Cardiac fibroblast (primary cell): ENCODE data around the gene THADA.

Experiments used
- DNase-seq, 2 donors: peaks; one replicate each; pipeline versions ENCODE4 v3.0.0 to v3.0.0-alpha.2; 2010; ENCODE audit warnings: low read depth in 2 of 2
- H3K4me3 ChIP-seq, 2 donors: replicated peaks in 1 of 2; 1 replicate in 1 of 2; 2 replicates in 1 of 2; pipeline ENCODE4 v1.5.1; 2011; ENCODE audit warnings: low read depth in 2 of 2, low read length in 2 of 2, mild to moderate bottlenecking in 2 of 2, moderate library complexity in 1 of 2
- CTCF ChIP-seq: IDR thresholded peaks from one replicate; pipeline ENCODE4 v1.5.1; 2011; ENCODE audit warnings: low read depth, mild to moderate bottlenecking, low read length, inconsistent platforms

Gene THADA

DNA sequence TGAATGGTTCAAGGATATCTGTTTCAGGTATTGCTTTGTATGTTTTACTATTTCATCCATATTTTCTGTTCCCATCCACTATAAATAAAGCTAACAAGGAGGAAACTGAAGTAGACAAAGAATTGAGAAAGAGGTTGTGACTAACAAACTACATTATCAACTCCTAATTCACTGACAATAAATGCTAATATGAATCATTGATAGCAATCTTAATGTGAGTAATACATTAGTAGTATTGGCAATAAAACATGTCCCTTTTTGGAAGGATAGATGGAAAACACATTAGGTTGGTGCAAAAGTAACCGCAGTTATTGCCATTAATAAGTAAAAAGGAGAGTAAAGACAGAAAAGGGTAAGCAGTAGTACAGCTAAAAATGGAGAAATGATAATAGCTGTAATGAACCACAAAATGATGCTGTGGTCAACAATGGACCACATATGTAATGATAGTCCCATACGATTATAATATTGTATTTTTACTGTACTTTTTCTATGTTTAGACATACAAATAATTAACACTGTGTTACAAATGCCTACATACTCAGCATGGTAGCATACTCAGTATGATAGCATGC is 104.7 kb downstream of the THADA start:
- no peak for TF ChIP-seq CTCF
- H3K4me3 ChIP-seq = no peak overlapping the region
- DNase-seq = peak in 1 of 2 donors; percentile 66

DNA sequence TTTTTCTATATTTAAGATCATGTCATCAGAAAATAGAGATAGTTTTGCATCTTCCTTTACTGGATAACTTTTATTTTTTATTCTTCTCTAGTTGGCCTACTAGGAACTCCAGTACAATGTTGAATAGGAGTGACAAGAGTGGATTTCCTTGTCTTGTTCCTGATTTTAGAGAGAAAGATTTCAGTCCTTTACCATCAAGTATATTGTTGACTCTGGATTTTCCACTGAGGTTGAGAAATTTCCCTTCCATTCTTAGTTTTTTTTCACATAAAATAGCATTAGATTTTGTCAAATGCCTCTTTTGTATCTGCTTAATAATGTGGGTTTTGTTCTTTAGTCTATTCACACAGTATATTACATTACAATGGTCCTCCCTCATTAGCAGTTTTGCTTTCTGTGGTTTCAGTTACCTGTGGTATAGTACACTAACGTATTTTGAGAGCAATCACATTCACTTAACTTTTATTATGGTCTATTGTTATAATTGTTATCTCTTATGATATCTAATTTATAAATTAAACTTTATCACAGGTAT is 105.5 kb downstream of the THADA start:
- TF ChIP-seq CTCF = no peak
- H3K4me3 ChIP-seq = no peak overlapping the region

GRCh38 chr2:43488737-43489136 is 107.1 kb downstream of the THADA start:
- DNase-seq = no peak
- no peak overlapping the region for H3K4me3 ChIP-seq
- no peak for TF ChIP-seq CTCF

More for the DNA sequence above, 105.5 kb downstream of the THADA start:
- DNase-seq = no peak

GRCh38 chr2:43486603-43487002 is 109.2 kb downstream of the THADA start:
- no peak overlapping the region for H3K4me3 ChIP-seq
- no peak for TF ChIP-seq CTCF
- DNase-seq = peak; percentile 60 to 67

DNA sequence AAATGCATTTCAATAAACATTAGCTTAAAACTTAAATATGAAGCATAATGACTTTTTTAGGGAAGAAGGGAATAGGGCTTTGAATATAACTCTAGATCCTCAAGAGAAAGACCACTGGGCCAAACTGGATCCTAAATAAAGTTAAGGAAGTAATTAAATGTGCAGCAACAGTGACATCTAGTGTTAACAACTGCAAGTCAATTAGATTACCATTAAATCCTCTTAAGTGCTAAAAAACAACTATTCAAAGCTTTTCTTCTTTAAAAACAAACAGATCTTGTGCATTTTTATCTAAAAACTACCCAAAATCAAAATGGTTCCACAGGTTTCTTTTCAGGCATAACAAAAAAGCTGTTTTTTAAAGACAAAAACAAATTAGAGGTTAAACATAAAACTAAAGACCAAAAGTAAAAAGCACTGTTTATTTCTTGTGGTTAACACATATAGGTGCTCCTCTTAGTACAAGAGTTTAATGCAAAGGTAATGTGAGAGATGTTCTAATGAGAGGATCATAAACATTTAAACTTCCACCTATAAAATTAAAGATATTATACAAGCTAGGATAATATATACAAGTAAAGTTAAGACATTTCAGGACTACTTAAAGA is 111.4 kb downstream of the THADA start:
- no peak overlapping the region for H3K4me3 ChIP-seq
- peak; percentile 38 for TF ChIP-seq CTCF
- DNase-seq = peak; percentile 94

GRCh38 chr2:43482961-43483360 is 112.9 kb downstream of the THADA start:
- H3K4me3 ChIP-seq = no peak overlapping the region
- no peak for TF ChIP-seq CTCF
- DNase-seq = peak; percentile 69 to 89
